ENCODE data around the gene KCNQ2.

The KCNQ2 gene

GRCh38 chr20:63441136-63442099, 31.0 kb downstream of the KCNQ2 start:
- peak overlapping the region; percentile 59 for H4K91ac ChIP-seq (ENCODE audit: low read depth, low read length, poor library complexity)
- no peak overlapping the region for H2BK120ac ChIP-seq (ENCODE audit: low read depth, low read length)
- no peak overlapping the region for H2BK5ac ChIP-seq (ENCODE audit: low read length)
- H3K27ac ChIP-seq (replicated peaks; ENCODE audit: low read length), result no peak overlapping the region
- no peak overlapping the region for H3K14ac ChIP-seq (ENCODE audit: low read length)
- H3K4ac ChIP-seq (ENCODE audit: low read length), result no peak overlapping the region
- H3K4me3 ChIP-seq (ENCODE audit: low read length in 2 of 2), result no peak overlapping the region
- peaks cover 2 to 3% of the 10 kb centered on the region in 2 donors for H3K9me3 ChIP-seq (replicated peaks in 1 of 2; ENCODE audit: control insufficient read depth in 2 of 2, insufficient read depth in 1 of 2, low read depth in 1 of 2, low read length in 2 of 2)
- no peak overlapping the region for H2BK15ac ChIP-seq (ENCODE audit: low read length)
- H3K18ac ChIP-seq (ENCODE audit: low read length), result no peak overlapping the region
- H2AK5ac ChIP-seq (ENCODE audit: low read depth, low read length), result peak overlapping the region; percentile 74
- H3K4me1 ChIP-seq (ENCODE audit: control insufficient read depth in 2 of 2, insufficient read depth in 1 of 2, low read depth in 1 of 2, low read length in 2 of 2), result peaks cover 0 to 3% of the 10 kb centered on the region in 2 donors
- no peak overlapping the region for H2AFZ ChIP-seq (ENCODE audit: low read length)
- H3K23ac ChIP-seq (ENCODE audit: low read depth, low read length, poor library complexity), result peak overlapping the region; percentile 23
- H3K4me2 ChIP-seq (ENCODE audit: insufficient read depth, low read length, poor library complexity, severe bottlenecking), result no peak overlapping the region
- H3K79me1 ChIP-seq (ENCODE audit: low read depth, low read length), result peaks cover 22% of the 10 kb centered on the region
- peaks cover 3 to 34% of the 10 kb centered on the region in 2 donors for H3K36me3 ChIP-seq (replicated peaks in 1 of 2; ENCODE audit: control insufficient read depth in 2 of 2, insufficient read depth in 2 of 2, low read length in 2 of 2)
- H2BK12ac ChIP-seq (ENCODE audit: low read length), result no peak overlapping the region
- no peak overlapping the region for H4K8ac ChIP-seq (ENCODE audit: low read depth, low read length)
- H3K9ac ChIP-seq (ENCODE audit: low read depth, low read length, poor library complexity), result no peak overlapping the region
- H3K27me3 ChIP-seq (ENCODE audit: control insufficient read depth in 3 of 3, insufficient read depth in 3 of 3, low read depth in 1 of 3, low read length in 3 of 3), result no peaks in the 10 kb centered on the region
- DNase-seq (ENCODE audit: low spot score), result no peak
- no CpG with 5 or more reads among the region's 22 CpGs for WGBS, 2 donors (ENCODE audit: extremely low coverage in 2 of 2, insufficient read length in 2 of 2, insufficient replicate concordance in 1 of 2)

- Histone ChIP-seq H3K18ac (ENCODE audit: low read length) (peak overlapping the region; percentile 48), H3K27ac (replicated peaks; ENCODE audit: low read length) (no peak overlapping the region), H3K79me1 (ENCODE audit: low read depth, low read length) (peaks cover 17% of the 10 kb centered on the region)
These were observed 32.0 kb downstream of the KCNQ2 start for GRCh38 chr20:63440366-63440955.

GRCh38 chr20:63439866-63440265, 32.6 kb downstream of the KCNQ2 start:
- Histone ChIP-seq H3K14ac (ENCODE audit: low read length) (peak overlapping the region; percentile 89), H4K8ac (ENCODE audit: low read depth, low read length) (no peak overlapping the region), H3K27ac (replicated peaks; ENCODE audit: low read length) (no peak overlapping the region), H3K4me3 (ENCODE audit: low read length in 2 of 2) (no peak overlapping the region), H3K4ac (ENCODE audit: low read length) (peak overlapping the region; percentile 89), H2AK5ac (ENCODE audit: low read depth, low read length) (peak overlapping the region; percentile 37), H3K9me3 (replicated peaks in 1 of 2; ENCODE audit: control insufficient read depth in 2 of 2, insufficient read depth in 1 of 2, low read depth in 1 of 2, low read length in 2 of 2) (peaks cover 2 to 3% of the 10 kb centered on the region in 2 donors), H3K79me1 (ENCODE audit: low read depth, low read length) (peaks cover 17% of the 10 kb centered on the region), H2AFZ (ENCODE audit: low read length) (no peak overlapping the region), H3K23ac (ENCODE audit: low read depth, low read length, poor library complexity) (peak overlapping the region; percentile 65), H2BK120ac (ENCODE audit: low read depth, low read length) (no peak overlapping the region), H3K4me1 (ENCODE audit: control insufficient read depth in 2 of 2, insufficient read depth in 1 of 2, low read depth in 1 of 2, low read length in 2 of 2) (no peaks in the 10 kb centered on the region), H2BK15ac (ENCODE audit: low read length) (no peak overlapping the region), H2BK5ac (ENCODE audit: low read length) (peak overlapping the region; percentile 53), H3K18ac (ENCODE audit: low read length) (peak overlapping the region; percentile 44), H3K9ac (ENCODE audit: low read depth, low read length, poor library complexity) (no peak overlapping the region), H4K91ac (ENCODE audit: low read depth, low read length, poor library complexity) (no peak overlapping the region), H3K27me3 (ENCODE audit: control insufficient read depth in 3 of 3, insufficient read depth in 3 of 3, low read depth in 1 of 3, low read length in 3 of 3) (no peaks in the 10 kb centered on the region), H2BK12ac (ENCODE audit: low read length) (no peak overlapping the region), H3K36me3 (replicated peaks in 1 of 2; ENCODE audit: control insufficient read depth in 2 of 2, insufficient read depth in 2 of 2, low read length in 2 of 2) (peaks cover 3 to 30% of the 10 kb centered on the region in 2 donors), H3K4me2 (ENCODE audit: insufficient read depth, low read length, poor library complexity, severe bottlenecking) (no peak overlapping the region)
- no peak for DNase-seq (ENCODE audit: low spot score)
- WGBS, 2 donors (ENCODE audit: extremely low coverage in 2 of 2, insufficient read length in 2 of 2, insufficient replicate concordance in 1 of 2), result no CpG with 5 or more reads among the region's 15 CpGs

More at GRCh38 chr20:63440366-63440955, 32.0 kb downstream of the KCNQ2 start:
- no peak overlapping the region for H2BK12ac ChIP-seq (ENCODE audit: low read length)
- H3K14ac ChIP-seq (ENCODE audit: low read length), result no peak overlapping the region
- no peak overlapping the region for H2AK5ac ChIP-seq (ENCODE audit: low read depth, low read length)
- no peaks in the 10 kb centered on the region for H3K27me3 ChIP-seq (ENCODE audit: control insufficient read depth in 3 of 3, insufficient read depth in 3 of 3, low read depth in 1 of 3, low read length in 3 of 3)
- H2AFZ ChIP-seq (ENCODE audit: low read length), result no peak overlapping the region
- peaks cover 3 to 34% of the 10 kb centered on the region in 2 donors for H3K36me3 ChIP-seq (replicated peaks in 1 of 2; ENCODE audit: control insufficient read depth in 2 of 2, insufficient read depth in 2 of 2, low read length in 2 of 2)
- H2BK15ac ChIP-seq (ENCODE audit: low read length), result peak overlapping the region; percentile 37
- H3K4ac ChIP-seq (ENCODE audit: low read length), result peak overlapping the region; percentile 23
- H3K9me3 ChIP-seq (replicated peaks in 1 of 2; ENCODE audit: control insufficient read depth in 2 of 2, insufficient read depth in 1 of 2, low read depth in 1 of 2, low read length in 2 of 2), result peaks cover 2 to 3% of the 10 kb centered on the region in 2 donors
- H2BK5ac ChIP-seq (ENCODE audit: low read length), result peak overlapping the region; percentile 53
- H3K9ac ChIP-seq (ENCODE audit: low read depth, low read length, poor library complexity), result peak overlapping the region; percentile 84
- no peak overlapping the region for H4K91ac ChIP-seq (ENCODE audit: low read depth, low read length, poor library complexity)
- H2BK120ac ChIP-seq (ENCODE audit: low read depth, low read length), result peak overlapping the region; percentile 47
- no peaks in the 10 kb centered on the region for H3K4me1 ChIP-seq (ENCODE audit: control insufficient read depth in 2 of 2, insufficient read depth in 1 of 2, low read depth in 1 of 2, low read length in 2 of 2)
- WGBS, 2 donors (ENCODE audit: extremely low coverage in 2 of 2, insufficient read length in 2 of 2, insufficient replicate concordance in 1 of 2), result no CpG with 5 or more reads among the region's 26 CpGs
- H3K23ac ChIP-seq (ENCODE audit: low read depth, low read length, poor library complexity), result no peak overlapping the region
- H3K4me3 ChIP-seq (ENCODE audit: low read length in 2 of 2), result peak overlapping the region in 1 of 2 donors; percentile 0
- no peak for DNase-seq (ENCODE audit: low spot score)
- no peak overlapping the region for H3K4me2 ChIP-seq (ENCODE audit: insufficient read depth, low read length, poor library complexity, severe bottlenecking)
- no peak overlapping the region for H4K8ac ChIP-seq (ENCODE audit: low read depth, low read length)

- H2BK120ac ChIP-seq (ENCODE audit: low read depth, low read length), result no peak overlapping the region
These were observed 34.3 kb downstream of the KCNQ2 start for GRCh38 chr20:63438121-63438520.

More at GRCh38 chr20:63438121-63438520, 34.3 kb downstream of the KCNQ2 start:
- Histone ChIP-seq H3K18ac (ENCODE audit: low read length) (no peak overlapping the region), H2BK12ac (ENCODE audit: low read length) (no peak overlapping the region), H3K9ac (ENCODE audit: low read depth, low read length, poor library complexity) (no peak overlapping the region), H3K27me3 (ENCODE audit: control insufficient read depth in 3 of 3, insufficient read depth in 3 of 3, low read depth in 1 of 3, low read length in 3 of 3) (no peaks in the 10 kb centered on the region), H3K4me1 (ENCODE audit: control insufficient read depth in 2 of 2, insufficient read depth in 1 of 2, low read depth in 1 of 2, low read length in 2 of 2) (peaks cover 3% of the 10 kb centered on the region in 2 donors), H2AFZ (ENCODE audit: low read length) (no peak overlapping the region), H2AK5ac (ENCODE audit: low read depth, low read length) (peak overlapping the region; percentile 47), H3K4me2 (ENCODE audit: insufficient read depth, low read length, poor library complexity, severe bottlenecking) (no peak overlapping the region), H3K9me3 (replicated peaks in 1 of 2; ENCODE audit: control insufficient read depth in 2 of 2, insufficient read depth in 1 of 2, low read depth in 1 of 2, low read length in 2 of 2) (peaks cover 0 to 2% of the 10 kb centered on the region in 2 donors), H3K4me3 (ENCODE audit: low read length in 2 of 2) (no peak overlapping the region), H2BK15ac (ENCODE audit: low read length) (peak overlapping the region; percentile 78), H3K14ac (ENCODE audit: low read length) (peak overlapping the region; percentile 56), H4K91ac (ENCODE audit: low read depth, low read length, poor library complexity) (no peak overlapping the region), H3K79me1 (ENCODE audit: low read depth, low read length) (peaks cover 12% of the 10 kb centered on the region), H4K8ac (ENCODE audit: low read depth, low read length) (no peak overlapping the region), H3K36me3 (replicated peaks in 1 of 2; ENCODE audit: control insufficient read depth in 2 of 2, insufficient read depth in 2 of 2, low read length in 2 of 2) (peaks cover 3 to 39% of the 10 kb centered on the region in 2 donors), H3K4ac (ENCODE audit: low read length) (no peak overlapping the region), H3K23ac (ENCODE audit: low read depth, low read length, poor library complexity) (no peak overlapping the region), H3K27ac (replicated peaks; ENCODE audit: low read length) (no peak overlapping the region), H2BK5ac (ENCODE audit: low read length) (no peak overlapping the region)
- no CpG with 5 or more reads among the region's 12 CpGs for WGBS, 2 donors (ENCODE audit: extremely low coverage in 2 of 2, insufficient read length in 2 of 2, insufficient replicate concordance in 1 of 2)
- no peak for DNase-seq (ENCODE audit: low spot score)

Measured in neuronal stem cell (in vitro differentiated cells).